ENCODE results near the gene KRTAP22-2. TPM values are rescaled to one million over a fixed set of nuclear protein-coding genes. Genes with fewer than 3 reads are reported as not detected.

Gene KRTAP22-2
- total and polyA plus RNA-seq, 2 donors (not counting 3 experiments of a cell fraction or from before 2014, with no cell fraction given), result not detected

Small RNA genes lying within 50 kb of the gene (small RNA-seq; reads per million reads assigned to genes)
- gene KRTAP20-1 (ENCODE audit: insufficient read depth, insufficient read length, low read depth, low replicate concordance) (not detected), gene KRTAP20-4 (ENCODE audit: insufficient read depth, insufficient read length, low read depth, low replicate concordance) (not detected), gene KRTAP22-1 (ENCODE audit: insufficient read depth, insufficient read length, low read depth, low replicate concordance) (not detected), gene KRTAP22-2 (ENCODE audit: insufficient read depth, insufficient read length, low read depth, low replicate concordance) (not detected)

Other genes starting within 250 kb of the KRTAP22-2 start
- gene KRTAP23-1, start 241.8 kb downstream of the KRTAP22-2 start, total RNA-seq, result not detected in 2 replicates
- not detected in 2 replicates for gene KRTAP23-1, start 241.8 kb downstream of the KRTAP22-2 start, polyA plus RNA-seq
- gene KRTAP13-2, start 218.1 kb downstream of the KRTAP22-2 start, total RNA-seq, result not detected in 2 replicates
- gene KRTAP13-2, start 218.1 kb downstream of the KRTAP22-2 start, polyA plus RNA-seq, result not detected in 2 replicates
- not detected in 2 replicates for gene KRTAP13-1, start 194.4 kb downstream of the KRTAP22-2 start, total RNA-seq
- gene KRTAP13-1, start 194.4 kb downstream of the KRTAP22-2 start, polyA plus RNA-seq, result not detected in 2 replicates
- not detected in 2 replicates for gene KRTAP13-3, start 164.5 kb downstream of the KRTAP22-2 start, total RNA-seq
- not detected in 2 replicates for gene KRTAP13-3, start 164.5 kb downstream of the KRTAP22-2 start, polyA plus RNA-seq
- gene KRTAP13-4, start 160.2 kb downstream of the KRTAP22-2 start, total RNA-seq, result not detected in 2 replicates
- not detected in 2 replicates for gene KRTAP13-4, start 160.2 kb downstream of the KRTAP22-2 start, polyA plus RNA-seq
- gene KRTAP15-1, start 150.1 kb downstream of the KRTAP22-2 start, total RNA-seq, result not detected in 2 replicates
- not detected in 2 replicates for gene KRTAP15-1, start 150.1 kb downstream of the KRTAP22-2 start, polyA plus RNA-seq
- not detected in 2 replicates for gene KRTAP19-1, start 110.0 kb downstream of the KRTAP22-2 start, total RNA-seq
- not detected in 2 replicates for gene KRTAP19-1, start 110.0 kb downstream of the KRTAP22-2 start, polyA plus RNA-seq
- gene KRTAP19-2, start 103.0 kb downstream of the KRTAP22-2 start, total RNA-seq, result not detected in 2 replicates
- not detected in 2 replicates for gene KRTAP19-2, start 103.0 kb downstream of the KRTAP22-2 start, polyA plus RNA-seq
- gene KRTAP19-3, start 98.4 kb downstream of the KRTAP22-2 start, total RNA-seq, result not detected in 2 replicates
- not detected in 2 replicates for gene KRTAP19-3, start 98.4 kb downstream of the KRTAP22-2 start, polyA plus RNA-seq
- gene KRTAP19-4, start 93.2 kb downstream of the KRTAP22-2 start, total RNA-seq, result not detected in 2 replicates
- not detected in 2 replicates for gene KRTAP19-4, start 93.2 kb downstream of the KRTAP22-2 start, polyA plus RNA-seq
- gene KRTAP19-5, start 88.3 kb downstream of the KRTAP22-2 start, total RNA-seq, result not detected in 2 replicates
- not detected in 2 replicates for gene KRTAP19-5, start 88.3 kb downstream of the KRTAP22-2 start, polyA plus RNA-seq
- gene KRTAP19-6, start 48.5 kb downstream of the KRTAP22-2 start, total RNA-seq, result not detected in 2 replicates
- gene KRTAP19-6, start 48.5 kb downstream of the KRTAP22-2 start, polyA plus RNA-seq, result not detected in 2 replicates
- not detected in 2 replicates for gene KRTAP19-7, start 29.1 kb downstream of the KRTAP22-2 start, total RNA-seq
- not detected in 2 replicates for gene KRTAP19-7, start 29.1 kb downstream of the KRTAP22-2 start, polyA plus RNA-seq
- gene KRTAP6-3, start 2.0 kb upstream of the KRTAP22-2 start, total RNA-seq, result not detected in 2 replicates
- gene KRTAP6-3, start 2.0 kb upstream of the KRTAP22-2 start, polyA plus RNA-seq, result not detected in 2 replicates
- not detected in 2 replicates for gene KRTAP6-2, start 8.5 kb upstream of the KRTAP22-2 start, total RNA-seq
- not detected in 2 replicates for gene KRTAP6-2, start 8.5 kb upstream of the KRTAP22-2 start, polyA plus RNA-seq
- not detected in 2 replicates for gene KRTAP22-1, start 10.7 kb upstream of the KRTAP22-2 start, total RNA-seq
- not detected in 2 replicates for gene KRTAP22-1, start 10.7 kb upstream of the KRTAP22-2 start, polyA plus RNA-seq
- gene KRTAP6-1, start 23.5 kb upstream of the KRTAP22-2 start, total RNA-seq, result not detected in 2 replicates
- gene KRTAP6-1, start 23.5 kb upstream of the KRTAP22-2 start, polyA plus RNA-seq, result not detected in 2 replicates
- gene KRTAP20-1, start 26.0 kb upstream of the KRTAP22-2 start, total RNA-seq, result not detected in 2 replicates
- not detected in 2 replicates for gene KRTAP20-1, start 26.0 kb upstream of the KRTAP22-2 start, polyA plus RNA-seq
- gene KRTAP20-4, start 30.2 kb upstream of the KRTAP22-2 start, total RNA-seq, result not detected in 2 replicates
- not detected in 2 replicates for gene KRTAP20-4, start 30.2 kb upstream of the KRTAP22-2 start, polyA plus RNA-seq
- not detected in 2 replicates for gene KRTAP20-2, start 44.8 kb upstream of the KRTAP22-2 start, total RNA-seq
- gene KRTAP20-2, start 44.8 kb upstream of the KRTAP22-2 start, polyA plus RNA-seq, result not detected in 2 replicates
- gene KRTAP20-3, start 52.5 kb upstream of the KRTAP22-2 start, total RNA-seq, result not detected in 2 replicates
- not detected in 2 replicates for gene KRTAP20-3, start 52.5 kb upstream of the KRTAP22-2 start, polyA plus RNA-seq
- not detected in 2 replicates for gene KRTAP21-3, start 128.4 kb upstream of the KRTAP22-2 start, total RNA-seq
- gene KRTAP21-3, start 128.4 kb upstream of the KRTAP22-2 start, polyA plus RNA-seq, result not detected in 2 replicates
- not detected in 2 replicates for gene KRTAP21-2, start 156.9 kb upstream of the KRTAP22-2 start, total RNA-seq
- gene KRTAP21-2, start 156.9 kb upstream of the KRTAP22-2 start, polyA plus RNA-seq, result not detected in 2 replicates
- gene KRTAP21-1, start 165.0 kb upstream of the KRTAP22-2 start, total RNA-seq, result not detected in 2 replicates
- gene KRTAP21-1, start 165.0 kb upstream of the KRTAP22-2 start, polyA plus RNA-seq, result not detected in 2 replicates
- gene KRTAP8-1, start 222.9 kb upstream of the KRTAP22-2 start, total RNA-seq, result not detected in 2 replicates
- gene KRTAP8-1, start 222.9 kb upstream of the KRTAP22-2 start, polyA plus RNA-seq, result not detected in 2 replicates
- gene KRTAP7-1, start 239.4 kb upstream of the KRTAP22-2 start, total RNA-seq, result not detected in 2 replicates
- gene KRTAP7-1, start 239.4 kb upstream of the KRTAP22-2 start, polyA plus RNA-seq, result not detected in 2 replicates